ENCODE results near the gene NPPC. TPM values are rescaled to one million over a fixed set of nuclear protein-coding genes. Genes with fewer than 3 reads are reported as not detected.

The NPPC gene
- polyA plus RNA-seq, 1 of the 3 experiments (the other 2 are of a cell fraction): not detected

GRCh38 chr2:231886071-231886681 is 40.0 kb downstream of the NPPC start:
- CTCF ChIA-PET: interaction anchor here (0.6 to 2.4 kb wide), 2 partner anchors 20 to 44 kb away, joined by 3 to 5 read pairs; no protein-coding TSS in a partner anchor
- WGBS (ENCODE audit: low lambda C conversion rate): 19% methylated on average over 3 of the region's 3 CpGs

GRCh38 chr2:231884438-231885140 is 41.6 kb downstream of the NPPC start:
- TF ChIP-seq NFIC (IDR thresholded peaks at IDR 0.05; ENCODE audit: borderline replicate concordance): no peak
- TF ChIP-seq JUND (IDR thresholded peaks at IDR 0.05): no peak
- no peak for TF ChIP-seq RAD21 (IDR thresholded peaks at IDR 0.05; ENCODE audit: low read length)
- TF ChIP-seq FOXJ3 (CRISPR knock-in tag; IDR thresholded peaks at IDR 0.05): no peak
- no peak for TF ChIP-seq FOXM1 (IDR thresholded peaks at IDR 0.05; ENCODE audit: low read depth)
- TF ChIP-seq FOSL2 (IDR thresholded peaks at IDR 0.05; ENCODE audit: borderline replicate concordance, low read depth): no peak
- TF ChIP-seq TEAD4 (IDR thresholded peaks at IDR 0.05; ENCODE audit: borderline replicate concordance, insufficient read depth): no peak
- no peak for TF ChIP-seq MXI1 (IDR thresholded peaks at IDR 0.05; ENCODE audit: low read depth, low read length)
- TF ChIP-seq, protein P1, sequence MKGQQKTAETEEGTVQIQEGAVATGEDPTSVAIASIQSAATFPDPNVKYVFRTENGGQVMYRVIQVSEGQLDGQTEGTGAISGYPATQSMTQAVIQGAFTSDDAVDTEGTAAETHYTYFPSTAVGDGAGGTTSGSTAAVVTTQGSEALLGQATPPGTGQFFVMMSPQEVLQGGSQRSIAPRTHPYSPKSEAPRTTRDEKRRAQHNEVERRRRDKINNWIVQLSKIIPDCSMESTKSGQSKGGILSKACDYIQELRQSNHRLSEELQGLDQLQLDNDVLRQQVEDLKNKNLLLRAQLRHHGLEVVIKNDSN (IDR thresholded peaks at IDR 0.05; ENCODE audit: borderline replicate concordance, low read depth): no peak
- no peak for TF ChIP-seq USF2 (IDR thresholded peaks at IDR 0.05; ENCODE audit: borderline replicate concordance, low read depth, low read length)
- TF ChIP-seq GABPA (IDR thresholded peaks at IDR 0.05; ENCODE audit: low read depth): no peak
- TF ChIP-seq RXRA (IDR thresholded peaks at IDR 0.05; ENCODE audit: borderline replicate concordance, low read depth): no peak
- TF ChIP-seq POLR2AphosphoS5 (IDR thresholded peaks at IDR 0.05; ENCODE audit: low read depth, low read length): no peak
- TF ChIP-seq CHD2 (IDR thresholded peaks at IDR 0.05; ENCODE audit: low read length, partially characterized antibody): no peak
- TF ChIP-seq PBX3 (IDR thresholded peaks at IDR 0.05): no peak
- TF ChIP-seq EZH2phosphoT487 (IDR thresholded peaks at IDR 0.05; ENCODE audit: borderline replicate concordance, low read depth): no peak
- TF ChIP-seq TAF1 (IDR thresholded peaks at IDR 0.05; ENCODE audit: borderline replicate concordance, low read depth, low read length): no peak
- TF ChIP-seq, protein P2, sequence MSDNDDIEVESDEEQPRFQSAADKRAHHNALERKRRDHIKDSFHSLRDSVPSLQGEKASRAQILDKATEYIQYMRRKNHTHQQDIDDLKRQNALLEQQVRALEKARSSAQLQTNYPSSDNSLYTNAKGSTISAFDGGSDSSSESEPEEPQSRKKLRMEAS (IDR thresholded peaks at IDR 0.05; ENCODE audit: low read depth): no peak
- no peak for TF ChIP-seq CTCF (IDR thresholded peaks at IDR 0.05)
- TF ChIP-seq ELF1 (IDR thresholded peaks at IDR 0.05): no peak
- Histone ChIP-seq H3K4me2 (no peak overlapping the region), H3K27me3 (ENCODE audit: insufficient read depth) (peaks cover 11% of the 10 kb centered on the region; the same call in 1 of the 2 replicates), H3F3A (replicated peaks; ENCODE audit: insufficient read depth) (peaks cover 3% of the 10 kb centered on the region), H3K4me1 (ENCODE audit: control insufficient read depth in 1 of 2, insufficient read depth in 2 of 2, low read depth in 1 of 2, low read length in 1 of 2) (peaks cover 4% of the 10 kb centered on the region in 2 experiments; a peak in 2 of 4 replicates), H3K79me2 (ENCODE audit: insufficient read depth) (no peaks in the 10 kb centered on the region), H3K4me3 (ENCODE audit: low read depth in 2 of 2, low read length in 1 of 2) (no peak overlapping the region), H2AFZ (ENCODE audit: low read depth) (no peak overlapping the region), H3K9me3 (no peaks in the 10 kb centered on the region), H3K9ac (no peak overlapping the region), H3K27ac (ENCODE audit: low read depth in 2 of 2, low read length in 1 of 2) (peak overlapping the region in 1 of 2 experiments; percentile 50; a peak in 1 of 4 replicates), H3K9me2 (no peaks in the 10 kb centered on the region), H4K20me1 (ENCODE audit: insufficient read depth) (no peaks in the 10 kb centered on the region), H3K36me3 (replicated peaks in 1 of 2; ENCODE audit: control insufficient read depth in 1 of 2, insufficient read depth in 2 of 2, low read length in 1 of 2) (no peaks in the 10 kb centered on the region)
- DNase-seq: no peak
- 25% methylated on average over 7 of the region's 8 CpGs for WGBS (ENCODE audit: low lambda C conversion rate)
- ChIA-PET CTCF (interaction anchor here (0.9 to 2.4 kb wide), 6 partner anchors 16 to 442 kb away, joined by 3 to 8 read pairs (median 4); no protein-coding TSS in a partner anchor), POLR2A (no interaction called here)

More at GRCh38 chr2:231886071-231886681, 40.0 kb downstream of the NPPC start:
- Histone ChIP-seq H3K27ac (ENCODE audit: low read depth in 2 of 2, low read length in 1 of 2) (no peak overlapping the region), H3K4me1 (ENCODE audit: control insufficient read depth in 1 of 2, insufficient read depth in 2 of 2, low read depth in 1 of 2, low read length in 1 of 2) (peaks cover 4% of the 10 kb centered on the region in 2 experiments; a peak in 2 of 4 replicates), H3K4me3 (ENCODE audit: low read depth in 2 of 2, low read length in 1 of 2) (no peak overlapping the region), H3K9ac (no peak overlapping the region), H3K9me3 (no peaks in the 10 kb centered on the region), H3K79me2 (ENCODE audit: insufficient read depth) (no peaks in the 10 kb centered on the region), H4K20me1 (ENCODE audit: insufficient read depth) (no peaks in the 10 kb centered on the region), H2AFZ (ENCODE audit: low read depth) (no peak overlapping the region), H3F3A (replicated peaks; ENCODE audit: insufficient read depth) (peaks cover 3% of the 10 kb centered on the region), H3K9me2 (no peaks in the 10 kb centered on the region), H3K4me2 (no peak overlapping the region), H3K27me3 (ENCODE audit: insufficient read depth) (peaks cover 7% of the 10 kb centered on the region; the same call in 1 of the 2 replicates), H3K36me3 (replicated peaks in 1 of 2; ENCODE audit: control insufficient read depth in 1 of 2, insufficient read depth in 2 of 2, low read length in 1 of 2) (no peaks in the 10 kb centered on the region)
- DNase-seq: no peak
- POLR2A ChIA-PET: no interaction called here
- TF ChIP-seq, protein P1 (IDR thresholded peaks at IDR 0.05; ENCODE audit: borderline replicate concordance, low read depth): peak; percentile 24; the same call in 1 of the 2 replicates
- no peak for TF ChIP-seq JUND (IDR thresholded peaks at IDR 0.05)
